IPS-11a (cell line): Measurements from ENCODE around the gene CSNK1D.
A peak's percentile ranks its signal among the peaks of the same experiment; 100 is the strongest.
"Not testable (repeated sequence)": the region's sequence is repeated elsewhere in the genome, so short reads cannot be mapped to it uniquely, and the experiment has no call there.

Experiments
- H3K4me3 ChIP-seq: one replicate; pipeline ENCODE4 v1.5.1; 2013; ENCODE audit warnings: low read depth, low read length, control low read depth

The CSNK1D gene

GRCh38 chr17:82276938-82277337 is 3.4 kb upstream of the CSNK1D start:
- H3K4me3 ChIP-seq, result no peak overlapping the region

GRCh38 chr17:82275326-82275725 is 1.8 kb upstream of the CSNK1D start:
- H3K4me3 ChIP-seq, result no peak overlapping the region

- H3K4me3 ChIP-seq, result no peak overlapping the region
Measured at GRCh38 chr17:82274134-82275020, 877 bp upstream of the CSNK1D start.

- H3K4me3 ChIP-seq, result peak overlapping the region; percentile 73
Measured at GRCh38 chr17:82272495-82273326, 789 bp downstream of the CSNK1D start.

- no peak overlapping the region for H3K4me3 ChIP-seq
Measured at GRCh38 chr17:82271401-82271800, 2.1 kb downstream of the CSNK1D start.

GRCh38 chr17:82270651-82271050 is 2.8 kb downstream of the CSNK1D start:
- no peak overlapping the region for H3K4me3 ChIP-seq

- H3K4me3 ChIP-seq, result no peak overlapping the region
Measured at GRCh38 chr17:82269882-82270500, 3.5 kb downstream of the CSNK1D start.

GRCh38 chr17:82269138-82269881 is 4.2 kb downstream of the CSNK1D start:
- H3K4me3 ChIP-seq, result no peak overlapping the region

- H3K4me3 ChIP-seq, result no peak overlapping the region
Measured at GRCh38 chr17:82267575-82268379, 5.7 kb downstream of the CSNK1D start.

GRCh38 chr17:82266142-82266541 is 7.4 kb downstream of the CSNK1D start:
- no peak overlapping the region for H3K4me3 ChIP-seq

- H3K4me3 ChIP-seq, result no peak overlapping the region
Measured at GRCh38 chr17:82263641-82264040, 9.9 kb downstream of the CSNK1D start.

- no peak overlapping the region for H3K4me3 ChIP-seq
Measured at GRCh38 chr17:82262344-82262743, 11.2 kb downstream of the CSNK1D start.

- not testable (repeated sequence) for H3K4me3 ChIP-seq
Measured at GRCh38 chr17:82259972-82260961, 13.2 kb downstream of the CSNK1D start.

- H3K4me3 ChIP-seq, result no peak overlapping the region
Measured at GRCh38 chr17:82258555-82258954, 14.9 kb downstream of the CSNK1D start.

GRCh38 chr17:82257473-82257872 is 16.0 kb downstream of the CSNK1D start:
- no peak overlapping the region for H3K4me3 ChIP-seq

- H3K4me3 ChIP-seq, result no peak overlapping the region
Measured at GRCh38 chr17:82256242-82256885, 17.1 kb downstream of the CSNK1D start.

- no peak overlapping the region for H3K4me3 ChIP-seq
Measured at GRCh38 chr17:82255402-82255972, 18.0 kb downstream of the CSNK1D start.

- not testable (repeated sequence) for H3K4me3 ChIP-seq
Measured at GRCh38 chr17:82254746-82255145, 18.8 kb downstream of the CSNK1D start.
